ENCODE results near the gene SAMM50.

The SAMM50 gene

DNA sequence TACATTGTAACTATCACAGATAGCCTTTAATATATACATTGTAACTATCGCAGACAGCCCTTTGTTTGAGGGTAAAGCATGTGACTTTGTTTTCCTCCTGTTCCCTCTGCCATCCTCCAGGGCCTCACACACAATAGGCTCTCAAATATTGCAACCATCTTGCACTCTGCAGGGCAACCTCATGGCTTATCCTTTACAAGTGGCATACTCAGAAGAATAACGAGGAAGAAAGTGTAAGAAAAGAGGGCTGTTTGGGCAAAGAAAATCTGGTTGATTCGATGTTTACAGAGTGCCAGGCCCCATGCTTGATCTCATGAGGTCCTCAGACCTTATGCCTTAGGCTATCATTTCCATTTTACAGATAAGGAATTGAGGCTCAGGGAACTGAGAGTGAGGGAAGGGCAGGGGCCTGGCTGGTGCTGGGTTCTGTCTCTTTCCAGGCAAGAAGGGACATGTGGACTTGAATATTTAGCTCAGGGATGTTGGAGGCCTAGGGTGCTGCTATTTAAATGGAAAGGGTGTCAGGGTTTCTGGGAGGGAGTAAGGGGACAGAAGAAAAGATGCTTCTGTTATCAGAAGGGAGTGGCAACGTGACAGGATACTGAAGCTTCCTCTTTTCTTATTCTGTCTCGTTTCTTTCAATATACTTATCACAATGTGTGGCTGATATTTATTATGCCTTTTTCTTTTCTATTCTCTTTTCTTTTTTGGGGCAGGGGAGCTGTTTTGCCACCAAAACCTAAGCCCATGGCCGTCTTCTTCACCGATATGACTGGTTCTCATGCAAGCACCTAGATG lies 1.1 kb upstream of the SAMM50 start:
- TF ChIP-seq ZNF565 (CRISPR knock-in tag; conservative IDR thresholded peaks at IDR 0.05; ENCODE audit: low read depth), result no peak
- TF ChIP-seq CSDC2 (CRISPR knock-in tag; IDR thresholded peaks at IDR 0.05), result no peak
- no peak for TF ChIP-seq PPARA (CRISPR knock-in tag; IDR thresholded peaks at IDR 0.05; ENCODE audit: borderline replicate concordance)
- TF ChIP-seq ISL1 (CRISPR knock-in tag; IDR thresholded peaks at IDR 0.05), result no peak
- TF ChIP-seq OSR1 (CRISPR knock-in tag; IDR thresholded peaks at IDR 0.05), result no peak
- TF ChIP-seq BACH2 (CRISPR knock-in tag; IDR thresholded peaks at IDR 0.05; ENCODE audit: borderline replicate concordance), result no peak
- TF ChIP-seq SNAI2 (CRISPR knock-in tag; IDR thresholded peaks at IDR 0.05), result no peak
- TF ChIP-seq, protein P1, sequence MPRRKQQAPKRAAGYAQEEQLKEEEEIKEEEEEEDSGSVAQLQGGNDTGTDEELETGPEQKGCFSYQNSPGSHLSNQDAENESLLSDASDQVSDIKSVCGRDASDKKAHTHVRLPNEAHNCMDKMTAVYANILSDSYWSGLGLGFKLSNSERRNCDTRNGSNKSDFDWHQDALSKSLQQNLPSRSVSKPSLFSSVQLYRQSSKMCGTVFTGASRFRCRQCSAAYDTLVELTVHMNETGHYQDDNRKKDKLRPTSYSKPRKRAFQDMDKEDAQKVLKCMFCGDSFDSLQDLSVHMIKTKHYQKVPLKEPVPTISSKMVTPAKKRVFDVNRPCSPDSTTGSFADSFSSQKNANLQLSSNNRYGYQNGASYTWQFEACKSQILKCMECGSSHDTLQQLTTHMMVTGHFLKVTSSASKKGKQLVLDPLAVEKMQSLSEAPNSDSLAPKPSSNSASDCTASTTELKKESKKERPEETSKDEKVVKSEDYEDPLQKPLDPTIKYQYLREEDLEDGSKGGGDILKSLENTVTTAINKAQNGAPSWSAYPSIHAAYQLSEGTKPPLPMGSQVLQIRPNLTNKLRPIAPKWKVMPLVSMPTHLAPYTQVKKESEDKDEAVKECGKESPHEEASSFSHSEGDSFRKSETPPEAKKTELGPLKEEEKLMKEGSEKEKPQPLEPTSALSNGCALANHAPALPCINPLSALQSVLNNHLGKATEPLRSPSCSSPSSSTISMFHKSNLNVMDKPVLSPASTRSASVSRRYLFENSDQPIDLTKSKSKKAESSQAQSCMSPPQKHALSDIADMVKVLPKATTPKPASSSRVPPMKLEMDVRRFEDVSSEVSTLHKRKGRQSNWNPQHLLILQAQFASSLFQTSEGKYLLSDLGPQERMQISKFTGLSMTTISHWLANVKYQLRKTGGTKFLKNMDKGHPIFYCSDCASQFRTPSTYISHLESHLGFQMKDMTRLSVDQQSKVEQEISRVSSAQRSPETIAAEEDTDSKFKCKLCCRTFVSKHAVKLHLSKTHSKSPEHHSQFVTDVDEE (CRISPR knock-in tag; IDR thresholded peaks at IDR 0.05), result no peak
- TF ChIP-seq, protein P2, sequence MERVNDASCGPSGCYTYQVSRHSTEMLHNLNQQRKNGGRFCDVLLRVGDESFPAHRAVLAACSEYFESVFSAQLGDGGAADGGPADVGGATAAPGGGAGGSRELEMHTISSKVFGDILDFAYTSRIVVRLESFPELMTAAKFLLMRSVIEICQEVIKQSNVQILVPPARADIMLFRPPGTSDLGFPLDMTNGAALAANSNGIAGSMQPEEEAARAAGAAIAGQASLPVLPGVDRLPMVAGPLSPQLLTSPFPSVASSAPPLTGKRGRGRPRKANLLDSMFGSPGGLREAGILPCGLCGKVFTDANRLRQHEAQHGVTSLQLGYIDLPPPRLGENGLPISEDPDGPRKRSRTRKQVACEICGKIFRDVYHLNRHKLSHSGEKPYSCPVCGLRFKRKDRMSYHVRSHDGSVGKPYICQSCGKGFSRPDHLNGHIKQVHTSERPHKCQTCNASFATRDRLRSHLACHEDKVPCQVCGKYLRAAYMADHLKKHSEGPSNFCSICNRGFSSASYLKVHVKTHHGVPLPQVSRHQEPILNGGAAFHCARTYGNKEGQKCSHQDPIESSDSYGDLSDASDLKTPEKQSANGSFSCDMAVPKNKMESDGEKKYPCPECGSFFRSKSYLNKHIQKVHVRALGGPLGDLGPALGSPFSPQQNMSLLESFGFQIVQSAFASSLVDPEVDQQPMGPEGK (CRISPR knock-in tag; IDR thresholded peaks at IDR 0.05; ENCODE audit: borderline replicate concordance), result no peak
- no peak for TF ChIP-seq RARB (CRISPR knock-in tag; IDR thresholded peaks at IDR 0.05)
- TF ChIP-seq ARNTL (CRISPR knock-in tag; IDR thresholded peaks at IDR 0.05; ENCODE audit: borderline replicate concordance, low read depth), result no peak
- TF ChIP-seq ZC3H10 (CRISPR knock-in tag; IDR thresholded peaks at IDR 0.05), result no peak
- no peak for TF ChIP-seq GLIS3 (CRISPR knock-in tag; IDR thresholded peaks at IDR 0.05)
- no peak for ATAC-seq

DNA sequence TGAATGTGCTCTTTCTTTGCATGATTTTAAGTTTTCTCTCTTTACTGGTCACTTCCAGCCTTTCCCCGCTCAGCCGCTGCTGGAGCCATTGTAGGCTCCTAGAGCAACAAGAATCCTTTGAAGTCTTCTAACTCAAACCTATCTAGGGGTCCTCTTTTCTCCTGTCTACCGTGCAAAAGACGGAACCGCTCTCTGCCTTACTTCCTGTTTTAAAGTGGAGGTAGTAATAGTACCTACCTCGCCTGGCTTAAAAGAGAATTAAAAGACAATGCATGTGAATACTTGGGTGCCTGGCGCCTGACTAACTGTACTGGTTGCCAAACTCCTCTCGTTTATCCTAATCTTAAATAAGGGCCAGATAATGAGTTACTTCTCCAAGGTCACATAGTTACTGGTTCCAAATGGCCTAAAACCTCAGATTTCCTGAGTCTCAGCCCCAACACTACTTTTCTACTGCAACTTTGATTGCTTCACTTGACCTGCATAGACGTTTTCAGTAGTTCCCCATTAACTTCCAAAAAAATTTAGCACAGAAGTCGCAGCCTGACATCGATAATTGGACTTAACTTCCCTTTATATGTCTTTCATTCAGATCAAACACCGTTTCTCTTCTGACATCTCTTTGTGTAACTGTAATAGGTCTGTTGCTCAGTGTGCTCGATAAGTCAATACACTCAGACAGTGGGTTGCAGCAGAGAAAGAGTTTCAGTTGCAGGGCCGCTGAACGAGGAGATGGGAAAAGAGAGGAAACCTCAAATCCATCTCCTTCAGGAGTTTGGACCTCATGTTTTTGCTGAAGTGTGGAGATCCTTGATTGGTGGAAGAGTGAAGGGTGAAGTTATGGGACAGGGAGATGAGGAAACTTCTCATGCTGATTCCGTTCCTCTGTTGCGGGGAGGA lies 891 bp downstream of the SAMM50 start:
- peak; percentile 33; the same call in 2 of the 3 replicates for ATAC-seq
- TF ChIP-seq, protein P3, sequence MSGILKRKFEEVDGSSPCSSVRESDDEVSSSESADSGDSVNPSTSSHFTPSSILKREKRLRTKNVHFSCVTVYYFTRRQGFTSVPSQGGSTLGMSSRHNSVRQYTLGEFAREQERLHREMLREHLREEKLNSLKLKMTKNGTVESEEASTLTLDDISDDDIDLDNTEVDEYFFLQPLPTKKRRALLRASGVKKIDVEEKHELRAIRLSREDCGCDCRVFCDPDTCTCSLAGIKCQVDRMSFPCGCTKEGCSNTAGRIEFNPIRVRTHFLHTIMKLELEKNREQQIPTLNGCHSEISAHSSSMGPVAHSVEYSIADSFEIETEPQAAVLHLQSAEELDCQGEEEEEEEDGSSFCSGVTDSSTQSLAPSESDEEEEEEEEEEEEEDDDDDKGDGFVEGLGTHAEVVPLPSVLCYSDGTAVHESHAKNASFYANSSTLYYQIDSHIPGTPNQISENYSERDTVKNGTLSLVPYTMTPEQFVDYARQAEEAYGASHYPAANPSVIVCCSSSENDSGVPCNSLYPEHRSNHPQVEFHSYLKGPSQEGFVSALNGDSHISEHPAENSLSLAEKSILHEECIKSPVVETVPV (CRISPR knock-in tag; IDR thresholded peaks at IDR 0.05), result no peak
- TF ChIP-seq, protein P4, sequence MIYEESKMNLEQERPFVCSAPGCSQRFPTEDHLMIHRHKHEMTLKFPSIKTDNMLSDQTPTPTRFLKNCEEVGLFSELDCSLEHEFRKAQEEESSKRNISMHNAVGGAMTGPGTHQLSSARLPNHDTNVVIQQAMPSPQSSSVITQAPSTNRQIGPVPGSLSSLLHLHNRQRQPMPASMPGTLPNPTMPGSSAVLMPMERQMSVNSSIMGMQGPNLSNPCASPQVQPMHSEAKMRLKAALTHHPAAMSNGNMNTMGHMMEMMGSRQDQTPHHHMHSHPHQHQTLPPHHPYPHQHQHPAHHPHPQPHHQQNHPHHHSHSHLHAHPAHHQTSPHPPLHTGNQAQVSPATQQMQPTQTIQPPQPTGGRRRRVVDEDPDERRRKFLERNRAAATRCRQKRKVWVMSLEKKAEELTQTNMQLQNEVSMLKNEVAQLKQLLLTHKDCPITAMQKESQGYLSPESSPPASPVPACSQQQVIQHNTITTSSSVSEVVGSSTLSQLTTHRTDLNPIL (CRISPR knock-in tag; IDR thresholded peaks at IDR 0.05; ENCODE audit: low read depth), result no peak
- TF ChIP-seq BACH2 (CRISPR knock-in tag; IDR thresholded peaks at IDR 0.05; ENCODE audit: borderline replicate concordance) (no peak), ISL1 (CRISPR knock-in tag; IDR thresholded peaks at IDR 0.05) (no peak), ZC3H10 (CRISPR knock-in tag; IDR thresholded peaks at IDR 0.05) (no peak), ESRRG (CRISPR knock-in tag; IDR thresholded peaks at IDR 0.05) (no peak), ZFP3 (CRISPR knock-in tag; IDR thresholded peaks at IDR 0.05) (no peak), TOX (CRISPR knock-in tag; IDR thresholded peaks at IDR 0.05; ENCODE audit: borderline replicate concordance) (no peak), ZNF8 (CRISPR knock-in tag; IDR thresholded peaks at IDR 0.05) (no peak), GLIS3 (CRISPR knock-in tag; IDR thresholded peaks at IDR 0.05) (no peak), PPARA (CRISPR knock-in tag; IDR thresholded peaks at IDR 0.05; ENCODE audit: borderline replicate concordance) (no peak), CSDC2 (CRISPR knock-in tag; IDR thresholded peaks at IDR 0.05) (no peak), ARNTL (CRISPR knock-in tag; IDR thresholded peaks at IDR 0.05; ENCODE audit: borderline replicate concordance, low read depth) (no peak), ZNF70 (CRISPR knock-in tag; IDR thresholded peaks at IDR 0.05) (no peak), RARB (CRISPR knock-in tag; IDR thresholded peaks at IDR 0.05) (no peak)

Measured in SK-N-SH treated with all-trans-retinoic acid at 6 μM for 48 hours (cell line).